ENCODE results near the gene ZDHHC14.
"Not testable (repeated sequence)": the region's sequence is repeated elsewhere in the genome, so short reads cannot be mapped to it uniquely, and the experiment has no call there.

The ZDHHC14 gene

DNA sequence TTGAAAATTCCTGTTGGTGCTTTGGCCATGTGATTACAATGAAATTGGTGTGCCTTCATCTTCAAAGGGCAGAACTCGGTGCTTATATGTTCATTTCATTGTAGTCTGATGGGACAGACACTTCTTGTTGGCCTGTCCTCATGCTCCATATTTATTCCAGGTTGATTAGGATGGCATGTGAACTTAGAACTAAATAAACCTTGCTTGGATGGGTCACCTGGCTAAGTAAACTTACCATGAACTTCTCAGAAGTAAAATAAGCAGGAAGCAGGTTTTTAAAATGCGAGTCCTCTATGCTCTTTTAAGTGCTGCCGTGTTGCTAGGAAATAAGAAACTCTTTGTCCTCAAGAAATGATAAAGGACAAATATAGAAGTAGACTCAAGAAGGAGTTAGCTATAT is 26.7 kb downstream of the ZDHHC14 start:
- no peak overlapping the region for H3K4me3 ChIP-seq (ENCODE audit: low read depth, low read length)
- TF ChIP-seq, protein P1, sequence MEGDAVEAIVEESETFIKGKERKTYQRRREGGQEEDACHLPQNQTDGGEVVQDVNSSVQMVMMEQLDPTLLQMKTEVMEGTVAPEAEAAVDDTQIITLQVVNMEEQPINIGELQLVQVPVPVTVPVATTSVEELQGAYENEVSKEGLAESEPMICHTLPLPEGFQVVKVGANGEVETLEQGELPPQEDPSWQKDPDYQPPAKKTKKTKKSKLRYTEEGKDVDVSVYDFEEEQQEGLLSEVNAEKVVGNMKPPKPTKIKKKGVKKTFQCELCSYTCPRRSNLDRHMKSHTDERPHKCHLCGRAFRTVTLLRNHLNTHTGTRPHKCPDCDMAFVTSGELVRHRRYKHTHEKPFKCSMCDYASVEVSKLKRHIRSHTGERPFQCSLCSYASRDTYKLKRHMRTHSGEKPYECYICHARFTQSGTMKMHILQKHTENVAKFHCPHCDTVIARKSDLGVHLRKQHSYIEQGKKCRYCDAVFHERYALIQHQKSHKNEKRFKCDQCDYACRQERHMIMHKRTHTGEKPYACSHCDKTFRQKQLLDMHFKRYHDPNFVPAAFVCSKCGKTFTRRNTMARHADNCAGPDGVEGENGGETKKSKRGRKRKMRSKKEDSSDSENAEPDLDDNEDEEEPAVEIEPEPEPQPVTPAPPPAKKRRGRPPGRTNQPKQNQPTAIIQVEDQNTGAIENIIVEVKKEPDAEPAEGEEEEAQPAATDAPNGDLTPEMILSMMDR (IDR thresholded peaks at IDR 0.05; ENCODE audit: low read depth, low read length), result no peak

DNA sequence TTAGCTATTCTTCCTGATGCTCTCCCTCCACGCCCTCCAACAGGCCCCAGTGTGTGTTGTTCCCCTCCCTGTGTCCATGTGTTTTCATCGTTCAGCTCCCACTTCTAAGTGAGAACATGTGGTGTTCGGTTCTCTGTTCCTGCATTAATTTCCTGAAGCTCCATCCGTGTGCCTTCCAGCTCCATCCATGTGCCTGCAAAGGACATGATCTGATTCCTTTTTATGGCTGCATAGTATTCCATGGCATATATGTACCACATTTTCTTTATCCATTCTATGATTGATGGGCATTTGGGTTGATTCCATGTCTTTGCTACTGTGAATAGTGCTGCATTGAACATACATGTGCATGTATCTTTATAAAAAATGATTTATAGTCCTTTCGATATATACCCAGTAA is 27.4 kb downstream of the ZDHHC14 start:
- not testable (repeated sequence) for H3K4me3 ChIP-seq (ENCODE audit: low read depth, low read length)

DNA sequence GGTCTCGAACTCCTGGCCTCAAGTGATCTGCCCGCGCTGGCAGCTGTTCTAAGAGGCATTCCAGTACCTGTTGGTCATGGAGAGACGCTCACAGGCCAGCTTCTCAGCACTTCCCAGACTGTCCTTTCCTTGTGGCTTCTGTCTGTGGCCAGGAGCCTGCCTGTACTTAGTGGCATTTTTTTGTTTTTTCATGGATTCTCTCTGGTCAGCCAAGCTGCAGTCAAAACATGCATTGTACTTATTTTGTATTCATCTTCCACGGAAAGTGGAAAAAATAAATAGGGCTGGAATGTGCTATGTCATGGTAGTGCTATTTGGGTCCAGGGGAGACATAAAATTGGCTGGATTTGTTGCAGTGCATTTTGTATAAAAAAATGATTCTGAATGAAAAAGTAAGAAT is 29.1 kb downstream of the ZDHHC14 start:
- TF ChIP-seq, protein P1 (IDR thresholded peaks at IDR 0.05; ENCODE audit: low read depth, low read length), result no peak
- H3K4me3 ChIP-seq (ENCODE audit: low read depth, low read length), result no peak overlapping the region

DNA sequence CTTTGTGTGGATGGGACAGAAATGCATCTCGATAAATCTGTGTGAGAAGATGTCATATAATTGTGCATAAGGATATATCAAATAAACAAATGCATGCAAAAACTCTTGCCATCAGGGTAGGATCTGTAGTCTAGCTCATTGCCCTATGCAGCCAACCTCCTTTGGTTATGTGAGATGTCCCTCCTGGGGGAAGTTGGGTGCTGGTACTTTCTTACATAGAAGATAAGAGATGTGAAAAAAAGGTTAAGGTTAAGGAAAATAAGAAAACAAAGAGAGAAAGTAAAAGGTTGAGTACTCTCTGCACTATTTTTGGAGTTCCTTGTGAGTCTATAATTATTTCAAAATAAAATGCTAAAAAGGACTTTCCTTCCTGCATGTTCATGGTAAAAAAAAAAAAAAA is 30.4 kb downstream of the ZDHHC14 start:
- TF ChIP-seq, protein P1 (IDR thresholded peaks at IDR 0.05; ENCODE audit: low read depth, low read length), result no peak
- H3K4me3 ChIP-seq (ENCODE audit: low read depth, low read length), result no peak overlapping the region

DNA sequence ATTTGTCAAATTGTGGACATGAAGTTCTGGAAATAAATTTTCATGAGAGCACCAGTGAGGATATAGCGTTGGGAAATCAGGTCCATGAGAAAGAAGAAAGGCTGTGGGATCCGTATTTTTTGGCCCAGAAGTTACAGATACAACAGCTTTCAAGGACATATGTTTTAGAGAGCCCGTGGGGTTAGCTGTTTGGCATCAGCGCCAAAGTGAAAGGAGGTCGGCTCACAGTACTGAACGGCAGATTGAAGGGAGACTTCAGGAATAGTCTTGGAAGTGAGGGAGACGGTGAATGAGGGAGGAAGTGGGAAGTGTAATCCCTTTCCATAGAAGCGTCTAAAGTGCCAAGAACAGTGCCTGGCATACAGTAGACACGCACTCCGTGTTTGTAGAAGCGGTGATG is 31.8 kb downstream of the ZDHHC14 start:
- TF ChIP-seq, protein P1 (IDR thresholded peaks at IDR 0.05; ENCODE audit: low read depth, low read length), result no peak

DNA sequence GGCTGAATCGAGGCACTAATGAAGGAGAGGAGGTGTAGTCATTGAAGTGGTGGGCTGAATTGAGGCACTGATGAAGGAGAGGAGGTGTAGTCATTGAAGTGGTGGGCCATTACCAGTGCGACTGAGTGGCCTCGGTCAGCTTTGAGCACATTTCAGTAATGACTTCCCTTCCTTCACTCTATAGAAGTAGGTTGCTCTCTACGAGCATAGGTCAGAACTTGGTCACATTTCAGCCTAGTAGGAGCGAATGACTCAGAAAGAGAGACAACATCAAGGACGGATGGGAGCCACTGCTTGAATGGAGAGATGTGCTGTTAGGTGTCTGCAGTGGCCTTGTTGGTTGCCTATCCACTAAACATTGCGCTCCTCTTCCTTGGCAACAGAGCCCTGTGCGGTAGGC is 39.5 kb downstream of the ZDHHC14 start:
- TF ChIP-seq, protein P1 (IDR thresholded peaks at IDR 0.05; ENCODE audit: low read depth, low read length), result no peak
- H3K4me3 ChIP-seq (ENCODE audit: low read depth, low read length), result no peak overlapping the region

More for the DNA sequence above, 31.8 kb downstream of the ZDHHC14 start:
- no peak overlapping the region for H3K4me3 ChIP-seq (ENCODE audit: low read depth, low read length)

DNA sequence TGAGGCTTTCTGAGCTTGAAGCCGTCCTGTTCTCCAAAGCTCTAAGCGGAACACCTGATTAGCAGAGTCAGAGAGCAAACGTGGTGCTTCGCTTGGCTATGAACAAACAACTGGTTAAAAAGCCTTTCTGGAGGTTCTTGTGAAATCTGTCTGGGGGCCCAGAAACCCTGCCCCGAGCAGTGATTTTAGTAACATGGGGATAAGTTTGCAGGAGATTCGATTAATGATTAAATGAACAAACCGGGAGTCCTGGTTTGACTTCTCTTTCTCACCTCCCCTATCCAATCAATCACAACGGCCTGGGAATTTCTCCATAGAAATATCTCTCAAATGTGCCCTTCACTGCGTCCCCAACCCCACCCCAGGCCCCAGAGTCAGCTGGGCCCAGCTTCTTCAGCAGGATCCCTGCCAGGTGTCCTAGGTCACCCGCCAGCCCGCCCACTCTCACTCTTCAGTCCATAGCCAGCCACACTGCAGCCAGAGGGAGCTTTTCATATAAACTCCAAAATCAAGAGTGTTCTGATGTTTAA is 43.6 kb downstream of the ZDHHC14 start:
- TF ChIP-seq, protein P1 (IDR thresholded peaks at IDR 0.05; ENCODE audit: low read depth, low read length), result no peak
- no peak overlapping the region for H3K4me3 ChIP-seq (ENCODE audit: low read depth, low read length)

DNA sequence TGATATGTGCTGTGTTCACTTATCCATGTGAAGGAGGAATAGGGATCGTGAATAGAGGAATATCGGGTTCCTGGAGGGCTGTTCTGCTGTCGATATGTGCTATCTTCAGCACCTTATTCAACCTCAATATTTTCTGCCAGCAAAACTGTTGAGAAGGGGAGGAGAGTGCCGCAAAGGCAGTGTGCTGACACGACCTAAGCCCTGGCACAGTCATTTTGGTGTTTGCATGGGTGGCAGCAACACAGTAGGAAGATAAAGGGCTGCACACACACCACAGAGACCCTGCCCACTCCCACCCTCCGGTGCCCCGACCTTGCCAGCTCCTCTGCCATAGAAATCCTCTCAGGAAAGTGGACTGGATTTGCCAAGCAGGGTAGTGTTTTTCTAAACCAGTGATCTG is 47.0 kb downstream of the ZDHHC14 start:
- TF ChIP-seq, protein P1 (IDR thresholded peaks at IDR 0.05; ENCODE audit: low read depth, low read length), result no peak
- no peak overlapping the region for H3K4me3 ChIP-seq (ENCODE audit: low read depth, low read length)
